CD4-positive, alpha-beta T cell treated with Interleukin-6 at 100 ng/mL for 8 hours (primary cell): ENCODE measurements around the gene COL23A1.

Experiments
- DNase-seq: peaks from one replicate; pipeline ENCODE4 v3.0.0-alpha.2; 2020; ENCODE audit warnings: mixed read lengths, low spot score

COL23A1 gene

DNA sequence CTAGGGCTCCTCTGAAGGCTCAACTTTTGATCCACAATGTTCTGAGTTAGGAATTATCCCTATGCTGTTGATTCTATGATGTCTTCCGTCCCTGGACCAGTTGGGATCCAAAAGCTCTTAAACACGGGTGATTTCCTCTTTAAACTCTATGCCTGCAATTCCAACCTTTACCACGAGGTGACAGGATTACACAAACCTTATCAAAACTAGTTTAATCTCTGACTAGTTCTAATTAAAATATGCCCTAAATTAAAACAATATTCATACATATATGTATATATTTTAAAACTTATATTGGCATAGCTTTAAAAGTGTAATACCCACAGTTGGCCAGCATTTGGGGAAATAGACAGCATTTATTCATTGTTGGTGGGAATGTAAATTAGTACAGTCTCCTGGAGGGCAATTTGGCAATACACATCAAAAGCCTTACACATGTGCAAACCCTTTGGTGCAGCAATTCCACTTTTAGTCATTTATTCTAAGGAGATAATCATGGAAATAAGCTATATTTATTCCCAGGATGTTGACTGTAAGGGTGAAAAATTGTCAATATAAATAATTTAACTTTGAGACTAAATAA lies 306.0 kb downstream of the COL23A1 start:
- no peak for DNase-seq

DNA sequence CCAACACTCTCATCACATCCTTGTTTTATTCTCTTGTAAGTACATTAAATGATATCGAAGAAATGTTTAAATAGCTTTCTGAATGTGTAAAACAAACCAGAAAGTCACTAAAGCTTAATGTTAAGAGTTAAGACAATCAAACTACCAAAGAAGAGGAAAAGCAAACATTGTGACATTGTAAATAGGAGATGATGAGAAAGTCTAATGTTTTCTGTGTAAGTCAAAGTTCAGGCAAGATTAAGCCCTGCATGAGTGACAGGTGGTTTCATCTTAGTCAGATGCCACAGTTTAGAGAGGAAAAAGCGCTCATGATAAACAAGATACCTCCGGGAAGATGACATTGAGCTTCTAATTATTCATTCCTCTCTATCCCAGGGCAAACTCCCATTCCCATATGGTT lies 306.7 kb downstream of the COL23A1 start:
- DNase-seq: no peak

- DNase-seq: no peak
These were observed 307.8 kb downstream of the COL23A1 start for GRCh38 chr5:178282391-178282790.

- no peak for DNase-seq
These were observed 308.9 kb downstream of the COL23A1 start for GRCh38 chr5:178281331-178281730.

DNA sequence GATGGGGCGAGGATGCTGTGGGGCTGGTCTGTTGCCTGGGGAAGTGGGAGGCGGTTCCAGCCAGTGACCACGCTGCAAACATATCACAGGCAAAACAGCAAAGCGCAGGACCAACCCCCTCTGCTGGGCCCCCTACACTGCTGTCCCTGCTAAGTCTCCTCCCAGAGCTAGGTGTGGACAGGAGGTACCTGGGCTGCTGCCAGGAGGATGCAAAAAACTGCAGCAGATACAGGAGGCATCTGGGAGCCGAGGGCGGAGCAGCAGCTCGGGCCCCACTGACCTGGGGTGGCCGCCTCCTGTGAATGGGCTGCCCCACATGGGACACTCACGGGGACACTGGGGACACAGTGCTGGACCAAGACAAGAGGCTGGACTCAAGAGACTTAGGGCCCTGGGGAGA lies 309.6 kb downstream of the COL23A1 start:
- no peak for DNase-seq

DNA sequence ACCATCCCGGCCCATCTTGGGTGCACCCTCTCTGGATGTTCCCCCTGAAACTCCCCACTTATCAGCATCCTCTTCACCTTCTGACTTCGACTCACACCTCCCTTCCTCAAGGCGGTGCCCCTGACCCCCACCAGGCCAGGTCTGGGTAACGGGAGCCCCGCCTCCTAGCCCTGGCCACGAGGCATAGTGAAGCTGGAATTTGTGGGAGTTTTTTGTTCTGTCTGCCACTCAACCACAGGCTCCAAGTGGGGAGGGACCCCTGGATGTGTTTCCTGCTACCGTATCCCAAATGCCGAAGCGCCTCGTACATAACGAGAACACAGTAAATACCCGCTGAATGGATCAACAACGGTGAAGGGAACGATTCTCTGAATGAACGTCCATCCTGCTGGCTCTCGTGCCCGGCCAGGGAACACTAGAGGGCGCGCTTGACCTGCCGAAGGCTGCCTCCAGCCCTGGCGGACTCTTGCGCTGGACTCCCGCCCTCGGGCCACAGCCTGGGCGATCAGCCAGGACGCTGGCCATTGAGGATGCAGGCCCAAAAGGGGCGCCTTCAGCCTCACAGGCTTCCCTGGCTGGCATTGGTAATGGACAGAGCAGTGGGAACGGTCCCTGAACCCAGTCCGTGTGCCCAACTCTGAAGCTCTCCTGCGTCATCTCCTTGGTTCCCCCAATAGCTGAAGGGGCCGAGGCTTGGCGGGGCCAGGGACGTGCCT lies 310.3 kb downstream of the COL23A1 start:
- DNase-seq: peak; percentile 37

DNA sequence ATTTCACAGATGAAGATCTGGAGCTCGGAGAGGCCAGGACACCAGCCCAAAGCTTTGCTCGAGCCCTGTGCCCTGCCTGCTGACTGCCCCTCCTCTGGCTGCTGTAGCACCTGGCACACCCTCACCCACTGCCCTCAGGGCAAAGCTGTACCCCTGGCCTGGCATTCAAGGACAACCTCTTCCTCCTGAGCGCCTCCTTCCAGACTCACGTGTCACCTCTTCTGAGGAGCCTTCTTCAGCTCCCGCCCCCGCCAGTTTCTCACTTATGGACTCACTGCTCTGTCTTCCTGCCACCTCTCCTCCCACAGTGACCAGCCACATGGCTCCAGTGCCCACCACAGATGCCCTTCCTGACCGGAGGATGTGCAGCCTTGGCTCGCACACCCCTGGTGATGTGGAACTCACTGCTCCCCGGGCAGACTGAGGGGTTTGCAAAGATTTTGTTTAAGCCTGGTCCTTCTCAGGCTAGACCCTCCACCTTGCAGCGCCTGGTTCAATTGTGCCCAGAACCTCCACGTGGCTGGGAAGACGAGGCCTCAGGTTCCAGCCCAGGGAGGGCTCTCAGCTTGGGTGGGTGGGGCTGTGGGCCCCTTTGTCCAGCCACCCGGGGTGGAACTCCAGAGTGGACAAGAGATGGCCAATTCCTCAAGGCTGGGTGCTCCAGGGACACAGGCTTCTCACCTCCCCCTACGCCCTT lies 311.0 kb downstream of the COL23A1 start:
- no peak for DNase-seq

DNA sequence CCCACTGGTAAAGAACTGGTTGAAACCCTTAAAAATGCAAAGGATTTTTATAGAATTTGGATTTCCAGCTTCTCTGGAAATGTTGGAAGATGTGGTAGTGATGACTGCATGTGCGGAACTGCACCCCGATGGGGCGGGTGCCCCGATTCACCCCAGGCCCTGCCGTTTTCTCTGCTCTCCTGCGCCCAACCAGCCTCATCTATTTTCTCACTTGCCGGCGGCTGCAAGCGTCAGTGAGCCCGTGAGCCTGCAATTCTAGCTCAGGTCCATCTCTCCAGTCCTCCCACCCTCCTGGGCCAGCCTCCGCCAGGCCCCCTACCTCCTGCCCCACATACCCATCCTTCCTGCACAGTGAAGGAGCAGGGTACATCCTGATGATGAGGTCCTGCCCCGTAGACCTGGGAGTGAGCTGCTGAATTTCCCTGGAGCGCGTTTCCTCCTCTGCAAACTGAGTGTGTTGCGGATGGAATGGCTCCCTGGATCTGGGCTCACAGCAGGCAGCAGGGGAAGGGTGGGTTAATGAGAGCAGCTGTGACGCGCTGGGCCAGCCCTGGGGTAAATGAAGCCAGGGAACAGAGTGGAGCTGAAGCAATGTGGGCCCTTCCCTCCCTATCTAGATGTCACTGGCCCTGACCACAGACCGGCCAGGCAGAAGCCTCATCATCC lies 311.7 kb downstream of the COL23A1 start:
- DNase-seq: no peak

- DNase-seq: no peak
These were observed 312.3 kb downstream of the COL23A1 start for GRCh38 chr5:178277866-178278265.

DNA sequence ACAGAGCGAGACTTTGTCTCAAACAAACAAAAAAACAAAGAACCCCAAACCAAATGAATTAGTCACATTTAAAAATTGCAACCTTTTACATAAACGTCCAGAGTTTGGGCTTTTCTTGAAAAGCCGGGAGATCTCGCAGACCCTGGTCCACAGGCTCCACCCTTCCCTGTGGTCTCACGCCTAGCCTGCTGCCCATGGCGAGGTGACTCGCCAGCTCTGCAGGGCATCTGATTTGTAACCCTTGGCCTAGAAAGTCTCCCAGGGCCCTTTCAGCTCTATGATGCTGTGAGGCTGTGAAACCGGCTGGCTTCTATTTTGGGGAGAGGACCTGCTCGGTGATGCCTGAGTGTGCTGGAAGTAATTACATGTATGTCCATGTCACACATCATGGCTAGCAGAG lies 312.8 kb downstream of the COL23A1 start:
- DNase-seq: no peak

GRCh38 chr5:178274781-178275537 lies 315.2 kb downstream of the COL23A1 start:
- DNase-seq: no peak

GRCh38 chr5:178273665-178274541 lies 316.3 kb downstream of the COL23A1 start:
- no peak for DNase-seq

- DNase-seq: no peak
These were observed 317.2 kb downstream of the COL23A1 start for GRCh38 chr5:178273041-178273440.

DNA sequence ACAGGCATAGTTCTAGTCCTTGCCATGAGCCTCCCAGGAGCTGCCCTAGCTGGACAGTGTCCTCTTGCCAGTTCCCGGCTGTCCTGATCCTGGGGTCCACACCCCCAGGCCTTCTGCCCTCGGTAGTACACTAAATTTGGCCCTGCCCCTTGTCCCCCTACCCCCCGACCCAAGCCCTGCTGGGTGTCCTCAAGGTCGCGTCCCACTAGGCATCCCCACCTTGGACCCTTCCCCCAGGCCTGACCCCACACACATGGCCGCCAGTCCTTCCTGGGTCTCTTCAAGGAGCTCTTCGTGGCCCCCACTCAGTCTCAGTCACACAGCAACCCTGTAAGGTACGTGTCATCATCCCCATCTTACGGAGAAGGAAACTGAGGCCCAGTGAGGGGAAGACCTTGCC lies 317.6 kb downstream of the COL23A1 start:
- DNase-seq: no peak

DNA sequence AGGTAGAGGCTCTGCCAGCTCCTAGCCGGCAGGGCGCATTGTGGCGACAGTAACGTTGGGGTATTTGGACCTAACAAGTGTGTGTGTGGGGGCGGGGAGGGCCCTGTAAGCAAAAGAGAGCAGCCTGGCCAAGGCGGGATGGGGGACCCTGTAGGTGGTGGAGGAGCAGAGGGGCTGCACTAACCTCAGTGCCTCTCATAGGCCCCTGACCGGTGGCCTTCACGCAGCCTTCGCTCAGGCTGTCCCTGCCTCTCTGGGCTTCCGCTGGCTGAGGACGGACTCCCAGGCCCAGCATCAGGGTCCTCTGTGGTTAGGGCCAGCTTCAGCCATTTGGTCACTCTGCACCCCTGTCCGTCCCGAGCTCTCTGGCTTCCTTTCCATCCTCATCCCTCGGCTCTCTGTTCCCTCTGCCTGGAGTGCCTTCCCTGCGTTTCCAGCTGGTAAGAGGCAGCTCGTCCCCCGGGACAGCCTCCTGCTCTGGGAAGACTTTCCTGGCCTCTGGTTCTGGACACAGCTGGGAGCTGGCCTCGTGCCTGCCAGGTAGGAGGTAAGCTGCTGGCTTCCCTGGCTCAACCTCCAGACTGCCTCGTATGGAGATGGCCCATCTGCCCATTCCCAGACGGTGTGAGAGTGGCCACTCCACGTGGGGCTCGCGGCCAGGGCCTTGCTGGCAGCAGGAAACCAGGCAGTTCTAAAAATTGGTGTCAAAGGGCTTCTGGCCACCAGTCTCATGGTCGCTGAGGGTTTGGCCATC lies 318.3 kb downstream of the COL23A1 start:
- DNase-seq: no peak

GRCh38 chr5:178271231-178271630 lies 319.0 kb downstream of the COL23A1 start:
- no peak for DNase-seq

DNA sequence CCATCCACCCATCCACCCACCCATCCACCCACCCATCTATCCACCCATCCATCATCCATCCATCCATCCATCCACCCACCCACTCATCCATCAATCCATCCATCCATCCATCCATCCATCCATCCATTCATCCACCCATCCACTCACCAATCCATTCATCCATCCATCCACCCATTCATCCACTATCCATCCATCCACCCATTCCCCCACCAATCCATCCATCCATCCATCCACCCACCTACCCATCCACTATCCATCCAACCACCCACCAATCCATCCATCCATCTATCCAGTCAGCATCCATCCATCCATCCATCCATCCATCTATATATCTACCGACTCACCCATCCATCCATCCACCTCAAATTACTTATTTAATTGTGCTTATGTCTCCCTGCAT lies 320.7 kb downstream of the COL23A1 start:
- DNase-seq: no peak

- DNase-seq: no peak
These were observed 322.3 kb downstream of the COL23A1 start for GRCh38 chr5:178267876-178268275.

DNA sequence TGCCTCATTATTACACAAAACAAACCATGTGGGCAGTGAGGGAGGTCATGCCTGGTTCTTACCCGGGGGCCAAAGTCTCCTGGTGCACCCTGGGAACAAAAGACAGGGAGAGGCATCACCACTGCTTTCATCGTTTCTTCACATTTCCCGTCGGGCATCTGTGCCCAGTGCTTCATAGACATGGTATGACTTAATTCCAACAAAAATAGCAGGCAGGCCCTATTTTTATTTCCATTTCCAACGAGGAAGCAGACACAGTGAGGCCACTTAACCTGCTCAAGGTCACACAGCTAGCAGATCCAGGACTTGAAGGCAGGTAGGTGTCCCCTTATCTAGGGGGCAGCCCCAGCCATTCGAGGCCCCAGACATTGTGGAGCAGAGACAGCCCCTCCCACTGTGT lies 322.9 kb downstream of the COL23A1 start:
- no peak for DNase-seq

- no peak for DNase-seq
These were observed 323.6 kb downstream of the COL23A1 start for GRCh38 chr5:178266581-178266980.
